GM18517 (cell line): ENCODE data around the gene NUS1.
"Not testable (repeated sequence)": the region's sequence is repeated elsewhere in the genome, so short reads cannot be mapped to it uniquely, and the experiment has no call there.

Experiments
- ATAC-seq: cut with Tn5 transposase; IDR thresholded peaks from one replicate; pipeline ENCODE4 v1.9.1; 2021; ENCODE audit warnings: mild to moderate bottlenecking, moderate library complexity; ENCODE audit not compliant: unreplicated experiment

The NUS1 gene

DNA sequence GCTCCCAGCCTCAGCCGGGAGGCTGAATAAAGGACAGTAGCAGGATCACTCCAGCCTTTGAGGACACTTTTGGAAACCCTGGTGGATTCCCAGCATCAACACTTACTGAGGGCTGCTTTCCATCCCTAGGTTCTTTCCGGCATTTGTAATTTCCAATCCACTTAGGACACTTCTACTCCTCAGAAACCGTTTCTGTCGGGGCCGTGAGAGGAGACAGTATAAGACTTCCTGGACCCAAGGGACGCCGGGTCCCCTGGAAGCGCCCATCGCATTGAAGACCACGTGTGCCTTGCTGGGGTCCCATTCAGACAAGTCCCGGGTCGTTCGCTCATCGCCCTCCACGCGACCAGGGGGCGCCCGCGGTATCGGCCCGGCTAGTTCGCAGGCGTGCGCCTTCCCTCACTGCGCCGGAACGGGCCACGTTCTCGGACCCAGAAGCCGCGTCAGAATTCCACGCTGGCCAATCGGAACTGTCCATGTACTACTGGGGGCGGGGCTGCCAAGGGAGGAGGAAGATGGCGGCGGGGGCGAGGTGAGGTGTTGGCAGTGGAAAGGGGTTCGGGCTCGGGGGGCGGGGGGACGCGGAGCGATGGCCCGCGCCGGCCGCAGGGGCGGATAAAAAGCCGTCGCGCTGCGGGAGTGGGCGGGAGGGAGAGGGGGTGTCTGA, at the start of gene NUS1:
Gene NUS1 (plus strand): TSS at position 479 of the 667 bp plus-strand sequence. CDS start 202 bp downstream, outside the sequence.
- peak; percentile 95 for ATAC-seq

GRCh38 chr6:117627533-117627932, 47.7 kb upstream of the NUS1 start:
- ATAC-seq, result no peak

DNA sequence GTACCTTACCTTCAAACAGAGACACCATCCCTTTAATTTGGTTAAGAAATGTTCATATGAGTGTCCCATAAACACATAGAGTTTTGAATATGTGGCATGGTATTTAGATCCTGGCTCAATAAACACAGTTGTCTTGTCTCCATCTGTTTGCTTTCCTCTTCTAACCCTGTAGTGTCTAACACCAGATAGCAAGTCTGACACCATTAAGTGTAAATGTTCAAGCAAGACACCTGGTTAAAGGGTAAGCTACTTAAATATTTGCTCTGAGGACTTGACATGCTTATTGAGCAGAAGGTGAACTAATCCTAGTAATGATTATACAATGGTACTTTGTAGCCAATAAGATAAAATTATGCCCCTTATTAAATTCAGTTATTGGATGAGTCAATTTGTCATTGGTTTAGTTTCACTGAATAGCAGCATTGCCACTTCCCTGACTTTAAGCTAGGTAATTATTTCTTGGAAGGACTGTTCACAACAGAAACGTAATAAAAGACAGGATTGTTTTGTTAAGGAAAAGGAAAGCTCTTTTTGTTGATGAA, 46.1 kb upstream of the NUS1 start:
- no peak for ATAC-seq

GRCh38 chr6:117637770-117638169, 37.5 kb upstream of the NUS1 start:
- no peak for ATAC-seq

DNA sequence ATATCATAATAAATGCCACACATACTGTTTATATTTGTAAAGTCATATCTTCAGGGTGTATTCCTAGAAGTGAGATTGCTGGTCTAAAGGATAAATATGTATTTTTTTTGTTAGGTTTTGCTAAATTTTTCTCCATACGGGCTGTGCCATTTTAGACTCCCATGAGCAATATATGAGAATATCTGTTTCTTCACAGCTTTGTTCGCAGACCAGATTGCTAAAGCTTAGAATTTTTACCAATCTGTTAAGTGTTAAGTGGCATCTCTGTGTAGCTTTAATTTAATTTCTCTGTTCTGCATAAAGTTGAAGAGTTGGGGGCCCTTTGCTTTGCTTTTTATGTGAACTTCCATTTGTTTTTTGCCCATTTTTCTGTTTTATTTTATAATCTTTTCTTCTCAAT, 32.3 kb upstream of the NUS1 start:
- ATAC-seq, result no peak

GRCh38 chr6:117651984-117652383, 23.3 kb upstream of the NUS1 start:
- ATAC-seq, result not testable (repeated sequence)

GRCh38 chr6:117653949-117654348, 21.3 kb upstream of the NUS1 start:
- ATAC-seq, result no peak

DNA sequence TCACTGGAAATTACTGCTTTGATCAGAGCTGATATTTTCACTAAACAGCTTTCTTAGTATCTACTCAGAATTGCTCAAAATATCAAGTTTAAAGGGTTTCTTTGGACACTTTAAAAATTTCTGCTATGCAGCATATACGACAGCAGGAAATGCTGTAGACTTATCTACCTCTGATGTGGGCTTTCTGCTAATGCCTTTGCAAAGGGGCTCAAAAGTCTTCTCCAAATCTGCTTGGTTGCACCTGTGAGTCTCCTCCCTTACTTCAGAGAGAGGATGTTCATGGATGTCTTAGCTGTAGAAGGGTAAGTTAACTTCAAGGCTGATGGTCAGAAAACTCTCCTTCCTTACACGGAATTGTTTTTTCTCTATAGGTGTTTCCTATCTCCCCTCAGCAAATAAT, 19.9 kb upstream of the NUS1 start:
- ATAC-seq, result no peak

DNA sequence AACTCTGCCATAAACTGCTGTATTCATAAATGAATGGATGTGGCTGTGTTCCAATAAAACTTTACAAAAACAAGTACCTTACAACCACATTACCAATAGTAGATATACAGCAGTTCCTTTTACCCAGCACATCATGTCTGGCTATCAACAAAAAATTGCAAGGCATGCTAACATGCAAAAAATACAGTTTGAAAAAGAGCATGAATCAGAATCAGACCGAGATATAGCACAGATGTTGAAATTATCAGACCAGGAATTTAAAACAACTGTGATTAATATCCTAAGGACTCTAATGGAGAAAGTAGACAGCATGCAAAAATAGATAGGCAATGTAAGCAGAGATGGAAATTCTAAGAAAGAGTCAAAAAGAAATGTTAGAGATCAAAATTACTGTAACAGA, 8.4 kb upstream of the NUS1 start:
- no peak for ATAC-seq

DNA sequence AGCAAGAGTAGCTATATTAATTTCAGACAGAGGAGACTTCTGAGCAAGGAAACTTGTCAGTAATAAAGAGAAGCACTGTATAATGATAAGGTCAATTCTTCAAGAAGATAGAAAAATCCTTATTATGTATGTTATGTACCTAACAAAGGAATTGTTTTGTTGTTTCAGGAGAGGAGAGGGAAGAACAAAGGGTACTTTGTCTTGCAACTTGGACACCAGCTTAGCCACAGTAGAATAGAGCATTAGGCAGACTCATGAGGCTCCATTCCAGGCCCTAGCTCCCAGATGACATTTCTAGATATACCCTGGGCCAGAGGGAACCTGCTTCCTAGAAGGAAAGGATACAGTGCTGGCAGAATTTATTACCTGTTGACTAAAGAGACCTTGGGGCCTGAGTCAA, 6.5 kb upstream of the NUS1 start:
- no peak for ATAC-seq

DNA sequence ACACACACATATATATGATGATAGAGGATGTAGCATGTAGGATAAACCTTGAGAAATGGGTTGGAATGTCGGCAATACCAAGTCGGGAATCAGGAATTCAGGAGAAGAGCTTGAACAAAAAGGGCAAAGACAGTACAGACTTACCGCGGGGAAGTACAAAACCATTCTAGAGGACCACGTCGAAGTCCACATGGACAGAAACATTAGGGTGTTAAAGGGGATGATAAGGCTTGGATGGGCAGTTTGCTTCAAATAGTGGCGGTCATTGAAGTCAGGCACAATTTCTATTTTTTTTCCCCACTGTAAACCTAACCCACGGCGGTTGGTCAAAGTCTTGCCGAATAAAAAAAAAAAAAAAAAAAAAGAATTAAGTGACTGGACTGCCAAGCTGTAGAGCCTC, 766 bp upstream of the NUS1 start:
- ATAC-seq, result no peak

GRCh38 chr6:117675658-117676301, 511 bp downstream of the NUS1 start:
- ATAC-seq, result peak; percentile 27

GRCh38 chr6:117676577-117677218, 1.4 kb downstream of the NUS1 start:
- ATAC-seq, result no peak

- ATAC-seq, result no peak
Observed at GRCh38 chr6:117677553-117678141, 2.4 kb downstream of the NUS1 start.

GRCh38 chr6:117681162-117681741, 6.0 kb downstream of the NUS1 start:
- ATAC-seq, result no peak

DNA sequence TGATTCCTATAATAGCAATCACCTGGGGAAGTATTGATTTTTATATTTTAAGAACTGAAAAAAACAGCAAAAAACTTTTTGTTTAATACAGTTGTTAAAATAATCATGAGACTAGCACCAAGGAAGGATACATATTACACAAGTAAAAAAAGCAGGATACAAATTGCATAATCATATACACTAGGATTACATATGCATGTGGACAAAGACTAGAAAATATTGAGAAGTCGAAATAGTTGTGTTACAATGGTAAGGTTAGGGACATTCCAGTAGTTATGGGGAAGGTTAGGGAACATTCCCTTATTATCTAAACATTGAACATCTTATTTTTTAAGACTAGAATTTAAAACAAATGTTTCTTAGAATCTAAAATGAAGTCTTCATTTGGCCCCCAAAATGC, 9.5 kb downstream of the NUS1 start:
- no peak for ATAC-seq

DNA sequence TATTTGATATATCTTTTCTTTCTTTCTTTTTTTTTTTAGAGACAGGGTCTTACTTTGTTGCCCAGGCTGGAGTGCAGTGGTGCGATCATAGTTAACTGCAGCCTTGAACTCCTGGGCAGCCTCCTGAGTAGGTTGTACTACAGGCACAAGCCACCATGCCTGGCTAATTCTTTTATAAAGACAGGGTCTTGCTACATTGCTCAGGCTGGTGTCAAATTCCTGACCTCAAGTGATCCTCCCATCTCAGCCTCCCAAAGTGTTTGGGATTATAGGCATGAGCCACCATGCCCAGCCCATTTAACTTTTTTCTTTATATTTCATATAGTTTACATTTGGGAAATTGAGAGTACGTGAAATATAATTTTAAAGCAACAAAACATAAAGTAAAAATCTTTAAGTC, 10.1 kb downstream of the NUS1 start:
- no peak for ATAC-seq

DNA sequence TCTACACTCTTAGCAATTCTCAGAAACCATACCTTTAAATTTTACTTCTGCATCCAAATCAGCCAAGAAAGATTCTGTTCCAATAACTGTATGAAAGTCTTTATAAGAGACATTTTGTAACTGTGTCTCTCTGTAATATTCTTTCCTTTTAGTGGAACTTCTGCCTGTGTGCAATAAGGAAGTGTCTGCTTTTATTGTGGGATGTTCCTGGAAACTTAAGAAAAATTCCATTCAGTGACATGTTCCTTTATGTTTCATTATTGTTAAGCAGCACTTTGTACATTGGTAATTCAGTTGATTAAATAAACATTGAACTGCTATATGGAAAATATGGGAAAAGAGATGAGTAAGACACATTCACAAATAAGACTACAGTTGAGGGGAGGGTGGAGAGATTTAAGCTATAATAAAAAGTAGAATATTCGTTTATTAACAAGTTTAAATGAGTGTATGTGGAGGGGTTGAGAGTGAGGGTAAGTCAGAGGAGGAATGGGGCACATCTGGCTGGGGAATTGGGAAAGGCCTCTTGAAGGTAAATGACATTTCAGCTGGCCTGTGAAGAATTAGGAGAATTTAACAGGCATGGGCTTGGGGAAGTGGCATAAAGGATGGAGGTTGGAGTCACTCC, 11.9 kb downstream of the NUS1 start:
- no peak for ATAC-seq

GRCh38 chr6:117689584-117689983, 14.3 kb downstream of the NUS1 start:
- ATAC-seq, result not testable (repeated sequence)

DNA sequence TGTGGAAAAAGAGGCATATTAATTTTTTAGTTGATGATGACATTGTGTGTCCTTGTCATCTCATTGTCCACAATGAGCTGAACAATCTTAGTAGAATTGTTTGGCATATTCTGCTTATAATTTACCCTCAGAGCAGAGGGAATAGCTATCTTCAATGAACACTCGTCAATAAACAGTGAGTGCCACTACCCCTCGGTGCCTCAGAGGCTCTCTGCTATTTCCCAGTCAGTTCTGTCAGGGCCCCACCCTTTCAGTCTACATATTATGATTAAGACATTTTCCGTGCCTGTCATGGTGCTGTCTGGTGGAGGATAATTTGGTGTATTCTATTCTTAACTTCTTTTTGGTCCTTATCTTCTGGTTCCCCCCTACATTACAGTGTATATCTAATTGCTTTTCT, 31.2 kb downstream of the NUS1 start:
- no peak for ATAC-seq
